HG03095 (cell line): ENCODE measurements around the gene SEC16A.

Experiments
- ATAC-seq: cut with Tn5 transposase; IDR thresholded peaks from one replicate; pipeline ENCODE4 v1.9.1; 2021; ENCODE audit warnings: moderate library complexity; ENCODE audit not compliant: unreplicated experiment

SEC16A gene

DNA sequence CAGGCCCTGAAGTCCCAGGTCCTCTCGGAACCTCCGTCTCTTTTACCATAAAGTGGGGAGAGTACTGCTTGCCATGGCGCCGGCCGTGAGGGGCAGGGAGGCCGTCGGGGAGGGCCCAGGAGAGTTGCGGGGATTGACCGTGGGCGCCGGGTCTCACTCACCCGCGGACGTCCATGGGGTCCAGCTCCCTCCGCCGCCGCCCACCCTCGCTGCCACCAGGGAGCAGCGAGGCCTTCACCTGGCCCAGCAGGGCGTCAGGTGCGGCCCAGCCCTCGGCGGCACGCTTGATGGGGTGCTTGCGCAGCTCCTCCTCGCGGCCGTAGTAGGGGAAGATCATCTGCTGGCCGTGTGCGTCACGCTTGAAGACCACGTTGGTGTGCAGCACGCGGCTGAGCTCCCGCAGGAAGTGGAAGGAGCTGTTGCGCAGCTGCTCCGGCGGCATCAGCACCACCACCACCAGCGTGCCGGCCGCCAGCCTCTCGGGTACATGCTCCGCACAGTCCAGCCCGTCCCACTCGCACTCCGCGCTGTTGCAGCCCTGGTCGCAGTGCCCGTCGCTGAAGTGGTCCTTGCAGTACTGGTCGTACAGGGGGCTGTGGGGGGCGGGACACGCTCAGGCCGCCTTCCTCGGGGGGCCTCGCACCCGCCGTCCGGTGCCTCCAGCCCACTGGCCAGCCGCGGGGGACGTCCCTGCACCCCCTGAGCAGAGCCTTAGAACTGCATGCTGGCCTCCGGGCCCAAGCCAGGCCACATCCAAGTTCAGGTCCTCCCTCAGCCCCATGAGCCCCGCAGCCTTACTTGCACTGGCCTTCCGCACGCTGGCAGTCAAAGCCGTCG lies 21.9 kb upstream of the SEC16A start:
- ATAC-seq = no peak

DNA sequence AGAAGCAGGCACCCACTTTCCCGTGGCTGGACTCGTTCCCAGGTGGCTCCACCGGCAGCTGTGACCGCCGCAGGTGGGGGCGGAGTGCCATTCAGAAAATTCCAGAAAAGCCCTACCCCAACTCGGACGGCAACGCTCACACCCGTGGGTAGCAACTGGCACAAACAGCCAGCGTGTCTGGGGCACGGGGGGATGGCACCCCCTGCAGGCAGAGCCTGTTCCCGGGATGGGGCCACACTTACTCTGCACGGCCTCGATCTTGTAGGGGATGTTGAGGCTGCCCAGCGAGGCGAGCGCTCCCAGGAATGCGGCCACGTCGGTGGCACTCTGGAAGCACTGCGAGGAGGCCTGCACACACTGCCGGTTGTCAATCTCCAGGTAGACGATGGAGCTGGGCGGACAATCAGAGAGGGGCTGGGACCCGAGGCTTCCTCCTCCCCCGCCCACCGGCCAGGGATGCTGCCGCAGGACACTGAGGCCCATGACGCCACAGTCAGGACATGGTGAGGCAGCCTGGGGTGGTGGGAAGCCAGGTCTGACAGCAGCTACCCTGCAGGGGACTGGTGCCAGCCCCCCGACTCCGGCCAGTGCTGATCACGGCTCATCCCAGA lies 20.2 kb upstream of the SEC16A start:
- ATAC-seq = no peak

DNA sequence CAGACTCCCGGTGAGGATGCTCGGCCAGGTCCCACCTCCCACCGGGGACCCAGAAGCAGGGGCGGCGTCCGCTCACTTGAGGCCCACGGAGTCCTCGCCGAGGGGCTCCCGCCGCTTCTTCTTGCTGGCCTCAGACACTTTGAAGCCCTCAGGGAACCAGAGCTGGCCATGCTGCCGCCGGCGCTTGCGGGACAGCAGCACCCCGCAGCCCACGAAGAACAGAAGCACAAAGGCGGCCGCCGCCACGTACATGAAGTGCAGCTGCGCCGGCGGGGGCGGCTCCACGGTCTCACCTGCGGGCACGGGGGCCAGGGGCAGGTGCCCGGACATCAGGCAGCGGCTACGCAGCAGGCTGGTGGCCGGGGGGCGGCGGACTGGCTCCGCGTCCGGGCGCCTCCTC lies 19.4 kb upstream of the SEC16A start:
- no peak for ATAC-seq

DNA sequence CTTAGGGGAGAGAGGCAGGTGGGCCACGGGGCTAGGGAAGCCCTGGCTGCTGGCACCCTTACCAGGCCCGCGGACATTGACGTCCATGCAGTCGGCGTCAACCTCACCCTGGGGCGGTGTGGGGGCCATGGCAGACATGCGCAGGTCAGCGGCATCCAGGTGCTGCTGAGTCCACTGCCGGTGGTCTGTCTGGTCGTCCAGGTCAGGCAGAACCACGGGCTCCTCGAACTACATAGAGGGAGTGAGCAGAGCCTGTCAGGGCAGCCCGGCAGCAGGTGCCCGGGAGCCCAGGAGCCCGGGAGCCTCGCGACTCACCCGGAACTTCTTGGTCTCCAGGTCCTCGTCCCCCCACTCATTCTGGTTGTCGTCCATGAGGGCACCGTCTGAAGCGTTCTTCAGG lies 18.8 kb upstream of the SEC16A start:
- no peak for ATAC-seq

DNA sequence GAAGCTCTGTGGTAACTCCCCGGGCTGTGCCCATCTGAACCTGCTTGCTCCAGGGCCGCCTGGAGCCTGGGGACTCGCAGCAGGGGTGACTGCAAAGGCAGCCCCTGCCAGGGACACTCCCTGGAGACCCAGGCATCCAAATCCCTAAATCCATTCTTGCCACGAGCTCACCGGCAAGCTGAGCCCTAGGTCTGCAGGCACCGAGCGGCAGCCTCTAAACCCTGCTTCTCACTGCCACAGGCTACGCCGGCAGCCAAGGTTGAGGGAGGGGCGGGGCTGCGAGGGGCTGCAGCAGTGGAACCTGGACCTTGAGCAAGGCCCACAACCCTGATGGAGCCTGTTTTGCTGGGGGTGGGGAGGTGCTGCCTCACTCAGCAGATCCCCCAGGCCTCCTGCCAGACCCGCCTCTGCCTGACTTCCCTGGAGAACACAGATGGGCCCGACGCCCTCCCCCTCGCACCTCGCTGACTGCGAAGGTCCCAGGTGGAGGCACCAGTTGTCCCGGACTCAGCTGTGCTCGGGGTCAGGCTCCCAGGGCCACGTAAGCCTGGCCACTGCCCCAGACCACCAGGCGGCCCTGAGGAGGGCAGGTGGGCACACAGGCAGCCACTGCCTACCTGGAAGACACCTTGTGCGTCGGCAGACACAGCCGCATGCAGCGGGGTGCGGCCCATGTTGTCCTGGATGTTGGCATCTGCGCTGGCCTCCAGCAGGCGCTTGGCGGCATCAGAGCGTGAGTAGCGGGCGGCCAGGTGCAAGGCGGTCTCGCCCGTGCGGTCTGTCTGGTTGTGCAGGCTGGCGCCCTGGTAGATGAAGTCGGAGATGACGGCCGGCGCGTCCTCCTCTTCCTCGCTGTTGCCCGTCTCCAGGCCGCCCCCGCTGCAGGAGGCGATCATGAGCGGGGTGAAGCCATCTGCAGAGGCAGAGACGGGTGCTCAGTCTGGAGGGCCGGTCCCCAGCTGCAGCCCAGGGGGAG lies 17.4 kb upstream of the SEC16A start:
- no peak for ATAC-seq

GRCh38 chr9:136499071-136499934 lies 16.5 kb upstream of the SEC16A start:
- no peak for ATAC-seq

DNA sequence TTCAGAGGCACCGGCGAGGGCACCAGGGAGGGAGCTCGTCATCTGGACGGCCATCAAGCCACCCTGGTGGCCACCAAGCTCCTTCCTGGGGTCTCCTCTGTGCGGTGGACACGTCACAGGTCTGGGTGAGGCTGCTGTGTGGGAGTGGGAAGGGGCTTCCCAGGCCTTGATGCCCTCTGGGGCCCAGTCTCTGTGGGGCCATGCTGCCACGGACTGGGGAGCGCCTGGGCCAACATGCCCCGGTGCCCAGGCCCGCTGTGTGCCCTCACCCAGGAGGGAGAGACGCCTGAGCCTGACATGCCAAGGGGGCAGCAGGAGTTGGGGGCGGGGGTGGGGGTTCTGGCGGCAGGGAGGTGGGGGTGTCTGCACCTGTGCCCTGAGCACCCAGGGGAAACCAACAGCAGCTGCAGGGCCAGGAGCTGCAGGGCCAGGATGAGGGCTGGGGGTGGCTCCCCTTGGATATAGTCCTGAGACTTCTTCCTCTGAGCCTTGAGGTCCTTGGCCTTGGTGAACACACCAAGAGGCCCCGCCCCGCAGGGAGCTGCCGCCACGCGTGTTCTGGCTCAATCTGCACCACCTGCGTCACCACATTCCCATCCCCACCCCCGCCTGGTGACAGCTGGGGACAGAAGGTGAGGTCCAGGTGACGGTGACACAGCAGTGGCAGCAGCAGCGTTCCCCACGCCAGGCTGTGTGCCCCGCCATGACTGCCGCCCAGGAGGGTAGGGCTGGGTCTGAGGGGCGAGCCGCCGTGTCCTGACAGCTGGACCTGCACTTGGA lies 15.3 kb upstream of the SEC16A start:
- no peak for ATAC-seq

GRCh38 chr9:136496801-136497620 lies 14.2 kb upstream of the SEC16A start:
- no peak for ATAC-seq

DNA sequence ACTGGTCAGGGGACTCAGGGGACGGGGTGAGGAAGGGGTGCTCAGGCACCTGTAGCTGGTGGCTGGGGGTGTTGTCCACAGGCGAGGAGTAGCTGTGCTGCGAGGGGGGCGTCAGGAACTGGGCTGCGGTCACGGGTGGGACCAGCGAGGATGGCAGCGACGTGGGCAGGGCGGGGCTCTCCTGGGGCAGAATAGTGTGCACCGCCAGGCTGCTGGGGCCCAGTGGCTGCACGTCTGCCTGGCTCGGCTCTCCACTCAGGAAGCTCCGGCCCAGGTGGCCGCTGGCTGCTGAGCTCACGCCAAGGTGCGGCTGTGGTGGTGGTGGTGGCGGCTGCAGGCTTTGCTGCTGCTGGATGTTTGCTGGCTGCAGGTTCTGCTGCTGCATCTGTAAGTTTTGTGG lies 13.3 kb upstream of the SEC16A start:
- no peak for ATAC-seq

DNA sequence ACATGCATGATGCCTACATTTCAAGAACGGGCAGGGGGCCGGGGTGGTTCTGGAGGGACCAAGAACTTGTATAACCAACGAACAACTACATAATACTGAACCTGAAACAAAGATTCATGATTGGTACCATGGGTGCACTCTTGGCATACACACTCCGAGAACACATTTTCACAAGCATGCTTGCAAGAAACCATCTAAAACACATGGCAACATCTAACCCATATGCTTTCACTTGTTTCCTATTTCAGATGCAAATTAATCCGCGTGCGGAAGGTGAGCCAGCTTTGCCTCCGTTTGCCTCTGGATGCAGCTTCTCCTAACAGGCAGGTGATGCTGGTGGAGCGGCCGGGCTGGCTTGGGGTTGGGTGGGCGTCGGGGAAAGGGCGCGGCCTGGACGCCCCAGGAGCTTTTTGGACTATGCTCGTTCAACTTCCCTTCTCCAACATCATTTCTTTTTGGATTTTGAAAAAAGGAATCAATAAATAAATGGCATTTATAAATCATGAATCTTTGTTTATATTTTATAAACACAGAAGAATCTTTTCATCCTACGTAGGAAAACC lies 12.5 kb upstream of the SEC16A start:
- no peak for ATAC-seq

GRCh38 chr9:136494531-136495215 lies 11.8 kb upstream of the SEC16A start:
- no peak for ATAC-seq

DNA sequence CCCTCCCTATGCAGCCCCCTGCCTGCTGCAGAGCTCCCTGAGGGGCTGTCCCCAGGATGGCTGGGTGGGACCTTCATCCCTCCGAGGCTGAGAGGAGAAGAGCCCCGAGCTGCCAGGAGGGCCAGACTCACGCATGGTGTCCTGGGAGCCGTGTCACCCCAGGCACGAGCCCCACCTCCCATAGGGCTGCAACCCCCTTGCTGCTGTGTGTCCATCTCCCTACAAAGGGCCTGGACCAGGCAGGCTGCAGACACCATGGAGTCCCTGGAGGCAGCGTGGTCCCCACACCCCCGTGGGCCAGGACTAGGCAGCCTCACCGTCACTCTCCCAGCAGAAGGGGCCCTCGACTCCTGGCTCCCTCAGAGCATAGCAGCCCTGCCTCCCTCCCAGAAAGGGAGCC lies 11.2 kb upstream of the SEC16A start:
- ATAC-seq = no peak

DNA sequence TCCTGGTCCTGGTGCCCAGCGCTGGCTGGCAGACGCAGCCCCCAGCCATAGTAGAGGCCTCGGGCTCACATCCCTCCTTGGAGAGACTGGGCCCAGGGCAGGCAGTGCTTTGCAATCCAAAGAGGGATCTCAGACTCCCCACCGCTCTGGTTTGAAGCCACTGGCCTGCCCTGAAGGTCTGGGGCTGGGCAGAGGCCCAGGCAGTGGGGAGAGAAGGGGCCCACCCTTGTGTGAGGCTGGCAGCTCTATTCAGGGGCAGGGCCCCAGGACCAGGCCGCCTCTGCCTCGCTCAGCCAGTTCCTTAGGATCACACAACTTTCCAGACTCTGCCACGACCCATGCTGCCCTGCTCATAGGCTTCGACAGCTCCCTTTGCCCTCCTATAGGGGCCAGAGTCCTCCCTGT lies 10.7 kb upstream of the SEC16A start:
- no peak for ATAC-seq

GRCh38 chr9:136492978-136493522 lies 10.2 kb upstream of the SEC16A start:
- no peak for ATAC-seq

DNA sequence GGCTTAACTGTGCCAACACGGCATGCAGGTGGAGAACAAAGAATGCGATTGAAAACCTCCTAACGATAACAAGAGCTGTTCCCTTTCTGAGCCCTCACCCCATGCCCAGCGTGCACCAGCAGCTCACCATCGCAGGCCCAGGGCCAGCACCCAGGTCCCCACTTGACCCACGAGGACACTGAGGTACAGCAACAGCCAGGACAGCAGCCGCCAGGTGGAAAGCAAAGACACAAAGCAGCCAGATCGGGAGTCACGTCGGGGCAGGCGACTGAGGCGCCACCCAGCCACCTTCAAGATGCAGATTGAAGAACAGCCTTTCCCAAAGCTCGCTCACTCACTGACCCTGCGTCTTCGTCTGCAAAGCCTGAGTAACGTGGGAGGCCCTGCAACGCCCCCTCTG lies 6.9 kb upstream of the SEC16A start:
- ATAC-seq = no peak

- no peak for ATAC-seq
Observed at GRCh38 chr9:136488247-136489214, 5.7 kb upstream of the SEC16A start.

DNA sequence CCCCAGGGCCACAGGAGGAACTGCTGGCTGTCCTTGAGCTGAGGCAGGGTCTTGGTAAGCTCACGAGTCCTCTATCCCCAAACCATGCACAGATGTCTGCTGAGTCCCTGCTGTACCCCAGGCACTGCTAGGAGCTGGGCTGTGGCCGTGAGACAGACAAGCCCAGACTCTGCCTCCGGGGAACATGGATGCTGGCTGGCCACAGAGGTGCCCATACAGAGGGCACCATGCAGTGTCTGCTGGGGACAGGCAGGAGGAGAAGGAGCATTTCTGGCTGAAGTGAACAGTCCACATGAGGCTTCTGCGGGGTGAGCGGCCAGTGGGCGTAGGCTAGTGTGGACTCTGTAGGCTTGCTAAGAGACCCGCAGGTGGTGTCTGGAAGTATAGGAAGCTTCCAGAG lies 4.8 kb upstream of the SEC16A start:
- no peak for ATAC-seq
